Activated CD4-positive, CD25-positive, alpha-beta regulatory T cell treated with anti-CD3 and anti-CD28 coated beads, Interleukin-2, amount 50 U/mL, for 24 hours (primary cell): ENCODE measurements around the gene FKBP2.

Experiments
- ATAC-seq, 2 donors: fragments of 150-1000 bp; cut with Tn5 transposase; one replicate each; pipeline ENCODE4 v1.10.0; 2021; ENCODE audit warnings: mild to moderate bottlenecking in 1 of 2, moderate library complexity in 1 of 2

The FKBP2 gene

DNA sequence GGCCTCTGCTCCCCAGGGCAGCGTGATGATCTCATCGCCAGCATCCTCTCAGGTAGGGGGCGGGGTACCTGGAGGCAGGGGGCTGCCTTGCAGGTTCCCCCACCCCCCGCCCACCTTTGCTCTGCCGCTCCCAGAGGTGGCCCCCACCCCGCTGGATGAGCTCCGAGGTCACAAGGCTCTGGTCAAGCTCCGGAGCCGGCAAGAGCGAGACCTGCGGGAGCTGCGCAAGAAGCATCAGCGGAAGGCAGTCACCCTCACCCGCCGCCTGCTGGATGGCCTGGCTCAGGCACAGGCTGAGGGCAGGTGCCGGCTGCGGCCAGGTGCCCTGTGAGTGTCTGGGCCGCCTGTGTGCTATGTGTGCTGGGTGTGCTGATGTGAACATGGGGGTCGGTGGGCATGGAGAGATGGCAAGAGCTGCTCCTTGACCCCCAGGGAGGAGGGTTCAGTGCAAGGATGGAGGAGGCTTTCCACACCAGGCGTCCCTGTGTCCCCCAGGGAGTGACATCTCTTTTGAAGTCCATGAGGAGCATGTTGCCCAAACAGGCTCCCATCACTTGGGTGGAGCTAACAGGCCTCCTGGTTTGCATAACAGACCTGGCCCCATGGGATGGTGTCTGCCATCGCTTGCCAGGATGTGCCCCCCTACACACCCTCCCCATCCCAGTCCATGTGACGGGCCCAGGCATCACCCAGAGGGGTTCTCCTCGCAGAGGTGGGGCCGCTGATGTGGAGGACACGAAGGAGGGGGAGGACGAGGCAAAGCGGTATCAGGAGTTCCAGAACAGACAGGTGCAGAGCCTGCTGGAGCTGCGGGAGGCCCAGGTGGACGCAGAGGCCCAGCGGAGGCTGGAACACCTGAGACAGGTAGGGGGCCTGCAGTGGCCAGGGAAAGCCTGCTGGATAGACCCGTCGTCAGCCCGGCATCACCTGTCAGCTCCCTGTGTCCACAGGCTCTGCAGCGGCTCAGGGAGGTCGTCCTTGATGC, 24.6 kb downstream of the FKBP2 start:
- ATAC-seq = no peak

- no peak for ATAC-seq
These were observed 25.4 kb downstream of the FKBP2 start for GRCh38 chr11:64266339-64266738.

DNA sequence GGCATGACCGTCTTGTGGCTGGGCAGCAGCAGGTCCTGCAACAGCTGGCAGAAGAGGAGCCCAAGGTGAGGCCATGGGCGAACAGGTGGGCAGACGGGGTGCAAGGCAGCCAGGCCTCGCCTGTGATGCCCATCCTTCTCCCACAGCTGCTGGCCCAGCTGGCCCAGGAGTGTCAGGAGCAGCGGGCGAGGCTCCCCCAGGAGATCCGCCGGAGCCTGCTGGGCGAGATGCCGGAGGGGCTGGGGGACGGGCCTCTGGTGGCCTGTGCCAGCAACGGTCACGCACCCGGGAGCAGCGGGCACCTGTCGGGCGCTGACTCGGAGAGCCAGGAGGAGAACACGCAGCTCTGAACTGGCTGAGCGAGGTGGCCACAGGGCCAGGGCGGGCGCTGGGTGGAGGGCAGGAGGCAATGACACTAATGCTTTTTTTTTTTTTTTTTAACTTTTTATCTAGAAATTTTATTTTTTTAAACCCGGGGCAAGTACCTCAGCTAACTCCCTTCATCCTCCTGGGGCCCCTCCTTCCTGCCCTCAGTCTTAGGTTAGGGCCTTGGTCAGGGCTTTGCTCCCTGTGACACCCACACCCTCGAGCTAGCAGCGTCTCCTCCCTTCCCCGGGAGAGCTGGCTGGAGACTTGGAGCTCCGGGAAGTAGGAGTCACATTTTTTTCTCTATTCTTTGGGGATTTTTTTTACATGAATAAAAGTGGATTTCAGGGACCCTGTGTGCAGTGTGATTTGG, 26.5 kb downstream of the FKBP2 start:
- no peak for ATAC-seq

DNA sequence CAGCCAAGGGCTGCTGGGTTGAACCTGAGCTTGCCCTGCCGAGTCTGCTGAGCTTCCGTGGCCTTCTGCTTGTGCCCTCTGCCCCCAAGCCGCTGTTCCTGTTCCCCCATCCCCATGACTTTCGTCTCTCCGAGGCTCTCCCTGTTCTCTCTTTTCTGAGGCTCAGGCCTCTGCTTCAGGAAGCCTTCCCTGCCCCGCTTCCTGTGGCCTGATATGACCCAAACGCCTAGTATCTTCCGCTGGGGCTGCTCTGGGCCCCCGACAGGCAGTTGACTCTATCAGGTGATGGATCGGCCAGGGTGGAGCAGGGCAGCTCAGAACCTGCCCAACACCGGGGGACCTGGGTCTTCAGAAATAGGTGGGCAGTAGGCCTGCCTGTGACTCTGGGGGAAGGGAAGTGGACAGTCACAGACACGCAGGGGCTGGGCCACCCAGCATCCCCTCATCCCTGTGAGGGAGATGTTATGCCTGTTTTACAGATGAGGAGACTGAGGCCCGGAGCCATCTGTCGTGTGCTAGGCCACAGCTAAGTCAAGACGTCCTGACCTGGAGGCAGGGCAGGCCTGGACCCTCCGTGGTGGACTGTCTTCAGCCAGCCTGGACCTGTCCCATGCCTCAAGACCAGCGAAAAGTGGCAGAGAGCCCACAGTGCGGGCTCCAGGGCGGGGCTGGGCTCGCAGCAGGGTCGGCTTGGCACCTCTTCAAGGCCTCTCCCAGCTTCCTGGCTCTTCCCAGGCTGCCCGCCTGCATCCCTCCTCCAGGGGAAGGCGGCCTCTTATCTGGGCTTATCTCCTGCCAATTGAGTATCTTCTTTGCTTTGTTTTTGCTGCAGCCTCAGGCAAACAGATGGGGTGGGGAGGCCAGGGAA, 27.4 kb downstream of the FKBP2 start:
- no peak for ATAC-seq

DNA sequence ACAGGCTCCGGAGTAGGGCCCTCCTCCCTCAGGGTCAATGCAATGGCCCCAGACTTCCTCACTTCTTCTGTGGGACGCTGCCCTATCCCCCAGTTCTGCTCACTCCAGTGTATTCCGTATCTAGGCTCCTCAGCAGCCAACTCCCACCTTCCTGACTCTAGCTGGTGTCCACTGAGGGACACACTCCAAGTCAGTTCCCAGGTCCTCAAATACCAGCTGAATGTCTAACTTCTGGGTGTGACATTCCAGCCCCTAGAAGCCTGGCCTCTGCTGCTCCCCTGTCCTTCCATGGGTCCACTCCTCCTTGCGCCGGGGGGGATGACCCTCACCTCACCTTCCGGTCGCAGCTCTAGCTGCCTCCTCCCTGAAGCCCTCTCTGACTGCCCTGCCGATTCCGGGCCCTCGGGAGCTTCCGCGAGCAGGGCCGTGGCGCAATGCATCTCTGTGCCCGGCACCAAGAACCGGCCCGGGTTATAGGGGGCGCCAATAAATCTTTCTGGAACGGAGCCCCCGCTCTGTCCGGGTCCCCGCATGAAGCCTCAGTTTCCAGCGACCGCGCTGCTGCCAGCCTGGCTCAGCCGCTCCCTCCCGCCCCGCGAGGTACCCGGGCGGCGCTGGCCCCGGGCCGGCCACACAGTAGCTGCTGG, 28.1 kb downstream of the FKBP2 start:
- peak; percentile 1 to 13 for ATAC-seq

GRCh38 chr11:64269540-64270220, 28.8 kb downstream of the FKBP2 start:
- peak; percentile 81 to 83 for ATAC-seq

DNA sequence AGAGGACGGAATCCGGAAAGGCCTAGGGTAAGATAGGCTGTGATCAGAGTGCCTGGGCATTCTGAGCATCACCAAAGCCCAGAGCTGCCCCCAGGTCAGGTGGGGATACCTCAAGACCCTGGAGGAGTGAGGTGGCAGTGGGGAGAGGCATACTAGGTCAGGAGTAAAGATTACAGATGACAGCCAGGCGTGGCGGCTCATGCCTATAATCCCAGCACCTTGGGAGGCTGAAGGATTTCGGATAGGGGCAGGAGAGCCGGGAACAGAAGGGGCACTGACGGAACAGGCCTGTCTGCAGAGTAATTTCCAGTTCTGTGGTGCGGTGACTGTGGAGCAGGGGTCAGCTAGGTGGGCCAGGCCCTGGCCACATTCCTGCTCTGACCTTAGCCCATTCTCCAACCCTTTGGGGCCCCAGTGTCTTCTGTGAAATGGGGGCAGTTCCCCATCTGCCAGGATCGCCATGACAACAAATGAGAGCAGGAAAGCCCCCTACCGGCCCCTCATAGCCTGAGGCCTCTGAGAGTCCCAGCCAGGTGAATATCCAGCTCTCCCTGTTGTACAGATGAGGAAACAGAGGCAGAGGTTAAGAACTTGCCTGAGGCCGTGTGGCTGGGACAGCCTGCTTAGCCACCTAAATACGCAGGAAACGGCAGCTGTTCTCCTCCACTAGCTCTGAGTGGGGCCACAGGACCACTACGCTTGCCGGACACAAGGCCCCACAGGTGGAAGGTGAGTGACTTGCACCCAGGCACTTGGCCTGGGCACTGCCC, 34.3 kb downstream of the FKBP2 start:
- ATAC-seq = no peak

DNA sequence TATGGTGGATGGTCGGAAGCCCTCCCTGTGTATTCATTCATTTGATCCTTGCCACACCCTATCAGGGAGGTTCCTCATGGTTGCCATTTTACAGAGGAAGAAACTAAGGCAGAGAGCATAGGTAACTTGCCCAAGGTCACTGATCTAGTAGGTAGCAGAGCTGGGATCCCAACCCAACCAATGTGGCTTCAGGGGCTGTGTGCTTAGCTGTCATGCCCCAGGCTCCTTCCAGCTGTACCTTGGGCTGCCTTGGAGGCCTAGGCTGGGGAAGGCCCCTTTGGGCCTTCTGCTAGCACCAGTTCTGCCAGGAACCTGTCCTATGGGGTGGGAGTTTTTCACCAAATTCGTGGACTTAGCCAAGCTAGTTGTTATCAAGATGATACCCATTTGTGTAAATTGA, 34.9 kb downstream of the FKBP2 start:
- no peak for ATAC-seq

GRCh38 chr11:64276653-64277431, 35.9 kb downstream of the FKBP2 start:
- no peak for ATAC-seq

- ATAC-seq = no peak
These were observed 37.8 kb downstream of the FKBP2 start for GRCh38 chr11:64278576-64279190.

DNA sequence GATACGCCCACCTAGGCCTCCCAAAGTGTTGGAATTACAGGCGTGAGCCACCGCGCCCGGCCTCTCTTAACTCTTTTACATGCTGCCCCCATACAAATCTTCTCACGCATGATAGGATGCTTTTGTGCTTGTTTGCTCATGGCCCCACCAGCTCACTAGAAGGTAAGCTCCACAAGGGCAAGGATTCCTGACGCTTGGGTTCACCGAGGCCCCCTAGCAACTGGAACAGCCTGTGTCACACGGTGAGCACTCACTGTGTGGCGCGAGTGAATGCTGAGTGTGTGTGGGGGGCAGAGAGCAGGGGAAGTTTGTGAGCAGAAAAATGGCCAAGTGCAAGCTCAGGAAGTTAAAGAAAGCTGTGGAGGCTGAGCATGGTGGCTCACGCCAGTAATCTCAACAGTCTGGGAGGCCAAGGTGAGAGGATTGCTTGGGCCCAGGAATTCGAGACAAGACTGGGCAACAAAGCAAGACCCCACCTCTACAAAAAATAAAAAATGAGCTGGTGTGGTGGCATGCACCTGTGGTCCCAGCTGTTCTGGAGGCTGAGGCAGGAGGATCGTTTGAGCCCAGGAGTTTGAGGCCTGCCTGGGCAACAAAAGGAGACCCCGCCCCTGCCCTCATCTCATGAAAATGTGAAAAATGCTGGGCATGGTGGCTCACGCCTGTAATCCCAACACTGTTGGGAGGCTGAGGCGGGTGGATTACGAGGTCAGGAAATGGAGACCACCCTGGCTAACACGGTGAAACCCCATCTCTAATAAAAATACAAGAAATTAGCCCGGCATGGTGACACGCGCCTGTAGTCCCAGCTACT, 41.3 kb downstream of the FKBP2 start:
- ATAC-seq = no peak

- no peak for ATAC-seq
These were observed 42.2 kb downstream of the FKBP2 start for GRCh38 chr11:64283092-64283491.

- ATAC-seq = peak; percentile 88 to 93
These were observed 43.4 kb downstream of the FKBP2 start, which contains the start of gene BAD for GRCh38 chr11:64284048-64284961. TSS of gene BAD (minus strand) at chr11:64284665. CDS start at chr11:64284368, 297 bp downstream.

DNA sequence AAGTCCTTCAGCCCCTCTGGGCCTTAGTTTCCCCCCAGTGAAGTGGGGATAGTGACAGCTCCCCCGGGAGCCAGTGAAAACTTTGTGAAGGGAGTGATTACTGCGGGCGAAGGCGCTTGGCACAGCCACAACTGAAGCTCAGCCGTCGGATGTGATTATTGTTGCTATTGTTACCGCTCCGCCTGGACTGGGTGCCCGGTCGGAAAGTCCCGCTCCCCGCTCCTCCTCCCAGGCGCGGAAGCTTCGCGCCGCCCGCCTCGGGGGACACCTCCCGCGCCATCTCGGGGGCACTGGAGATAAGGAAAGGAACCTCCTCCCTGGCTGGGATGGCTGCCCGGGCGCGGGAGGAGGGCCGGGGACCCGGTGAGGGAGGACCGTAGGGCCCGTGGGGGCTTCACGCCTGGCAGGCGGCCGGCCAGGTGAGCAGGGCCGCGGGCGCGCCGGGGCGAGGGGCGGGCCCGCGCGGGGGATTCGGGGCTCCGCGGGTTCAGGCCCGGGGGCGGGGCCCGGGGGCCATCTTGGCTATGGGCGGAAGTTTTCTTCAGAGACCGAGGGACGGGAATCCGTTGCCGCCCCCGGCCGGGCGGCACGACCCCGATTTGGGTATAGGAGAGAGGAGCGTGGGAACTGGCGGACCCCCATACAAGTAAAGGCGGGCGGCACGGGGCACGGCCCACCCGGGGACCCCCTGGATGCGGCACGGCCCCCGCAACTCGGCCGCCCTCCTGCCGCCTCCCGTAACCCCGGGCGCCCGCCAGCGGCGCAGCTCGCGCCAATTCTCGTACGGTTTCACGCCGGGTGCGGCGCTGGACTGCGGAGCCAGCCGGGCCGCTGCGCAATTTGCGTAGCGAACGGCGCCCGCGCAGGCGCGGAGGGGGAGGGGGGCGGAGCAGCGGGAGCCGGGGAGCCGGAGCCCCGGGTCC, 44.3 kb downstream of the FKBP2 start, which contains the start of gene GPR137:
Gene GPR137 (plus strand): TSS at position 887 of the 923 bp plus-strand sequence. CDS start 677 bp downstream, outside the sequence.
- peak; percentile 62 to 66 for ATAC-seq

DNA sequence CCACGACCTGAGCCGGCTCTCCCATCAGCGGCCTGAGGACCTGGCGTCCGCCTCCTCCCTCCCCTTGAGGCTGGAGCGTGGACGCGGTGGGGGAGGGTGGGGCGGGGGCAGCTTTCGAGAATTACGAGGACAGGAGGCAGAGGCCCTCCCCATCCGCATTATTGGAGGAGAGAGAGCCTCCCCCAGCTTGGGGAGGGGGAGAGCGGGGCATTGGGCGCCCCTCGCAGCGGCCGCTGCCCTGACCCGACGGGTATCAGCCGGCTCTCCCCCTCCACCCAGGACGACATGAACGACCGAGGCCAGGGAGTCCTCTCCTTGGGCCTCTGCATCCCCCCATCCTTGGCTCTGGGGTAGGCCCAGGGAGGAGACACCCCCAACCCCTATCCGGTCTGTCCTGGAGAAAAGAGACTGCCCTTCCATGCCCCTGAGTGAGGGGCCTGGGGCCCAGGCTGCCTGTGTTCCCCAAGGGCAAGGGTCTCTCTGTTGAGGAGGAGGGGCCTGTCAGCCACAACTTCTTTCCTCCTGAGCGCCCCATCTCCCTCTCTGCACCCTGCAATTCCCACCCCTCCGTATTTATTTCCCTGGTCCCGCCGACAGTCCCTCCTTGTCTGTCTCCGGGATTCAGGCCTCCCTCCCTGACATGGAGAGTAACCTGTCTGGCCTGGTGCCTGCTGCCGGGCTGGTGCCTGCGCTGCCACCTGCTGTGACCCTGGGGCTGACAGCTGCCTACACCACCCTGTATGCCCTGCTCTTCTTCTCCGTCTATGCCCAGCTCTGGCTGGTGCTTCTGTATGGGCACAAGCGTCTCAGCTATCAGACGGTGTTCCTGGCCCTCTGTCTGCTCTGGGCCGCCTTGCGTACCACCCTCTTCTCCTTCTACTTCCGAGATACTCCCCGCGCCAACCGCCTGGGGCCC, 45.2 kb downstream of the FKBP2 start:
- ATAC-seq = no peak
